ENCODE measurements around the gene MRPL58.

DNA sequence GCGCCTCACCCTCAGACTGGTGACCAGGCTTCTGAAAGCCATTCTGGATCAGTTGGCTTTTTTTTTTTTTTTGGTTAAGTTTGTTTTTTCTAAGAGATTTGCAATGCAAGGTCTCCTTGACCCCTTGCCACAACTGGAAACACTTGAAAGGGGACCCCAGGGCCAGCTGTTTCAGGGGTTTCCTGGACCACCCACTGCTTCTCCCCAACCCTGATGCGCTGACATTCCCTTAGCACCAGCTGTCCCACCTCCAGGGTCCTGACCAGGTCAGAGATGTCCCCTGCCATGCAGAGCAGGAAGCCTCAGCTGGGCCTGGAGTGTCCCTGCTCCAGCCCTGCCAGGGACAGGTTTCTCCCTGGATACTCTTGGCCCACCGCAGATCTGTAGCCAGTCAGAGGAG, 8.1 kb upstream of the MRPL58 start:
- TF ChIP-seq, protein P1, sequence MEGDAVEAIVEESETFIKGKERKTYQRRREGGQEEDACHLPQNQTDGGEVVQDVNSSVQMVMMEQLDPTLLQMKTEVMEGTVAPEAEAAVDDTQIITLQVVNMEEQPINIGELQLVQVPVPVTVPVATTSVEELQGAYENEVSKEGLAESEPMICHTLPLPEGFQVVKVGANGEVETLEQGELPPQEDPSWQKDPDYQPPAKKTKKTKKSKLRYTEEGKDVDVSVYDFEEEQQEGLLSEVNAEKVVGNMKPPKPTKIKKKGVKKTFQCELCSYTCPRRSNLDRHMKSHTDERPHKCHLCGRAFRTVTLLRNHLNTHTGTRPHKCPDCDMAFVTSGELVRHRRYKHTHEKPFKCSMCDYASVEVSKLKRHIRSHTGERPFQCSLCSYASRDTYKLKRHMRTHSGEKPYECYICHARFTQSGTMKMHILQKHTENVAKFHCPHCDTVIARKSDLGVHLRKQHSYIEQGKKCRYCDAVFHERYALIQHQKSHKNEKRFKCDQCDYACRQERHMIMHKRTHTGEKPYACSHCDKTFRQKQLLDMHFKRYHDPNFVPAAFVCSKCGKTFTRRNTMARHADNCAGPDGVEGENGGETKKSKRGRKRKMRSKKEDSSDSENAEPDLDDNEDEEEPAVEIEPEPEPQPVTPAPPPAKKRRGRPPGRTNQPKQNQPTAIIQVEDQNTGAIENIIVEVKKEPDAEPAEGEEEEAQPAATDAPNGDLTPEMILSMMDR (conservative IDR thresholded peaks at IDR 0.05; ENCODE audit: low read length), result no peak
- no peak for TF ChIP-seq EZH2phosphoT487 (IDR thresholded peaks at IDR 0.05; ENCODE audit: borderline replicate concordance)
